ENCODE results near the gene UVRAG. TPM values are rescaled to one million over a fixed set of nuclear protein-coding genes. Genes with fewer than 3 reads are reported as not detected.

Gene UVRAG
- total and polyA plus RNA-seq, 7 donors = 6.2 to 16.8 (median 13.6) TPM

GRCh38 chr11:76190376-76190775 is 375.4 kb downstream of the UVRAG start:
- H3K4me3 ChIP-seq = no peak overlapping the region
- H3K9me3 ChIP-seq = no peaks in the 10 kb centered on the region
- intact Hi-C loops (cut with DNase I) = no loop called here
- no peak for ATAC-seq
- no peak for TF ChIP-seq CTCF (IDR thresholded peaks at IDR 0.05)
- no peaks in the 10 kb centered on the region for H3K27me3 ChIP-seq (ENCODE audit: insufficient read depth in 3 of 3, low read length in 2 of 3)
- H3K36me3 ChIP-seq (ENCODE audit: insufficient read depth in 1 of 2, low read depth in 1 of 2) = peaks cover 0 to 44% of the 10 kb centered on the region in 2 donors
- WGBS, 3 donors = 40 to 55% (median 50%) methylated on average over 7 of the region's 7 CpGs
- no peak overlapping the region for H3K27ac ChIP-seq
- no peak for DNase-seq
- peaks cover 5% of the 10 kb centered on the region for H3K4me1 ChIP-seq

Other genes starting within 250 kb of the UVRAG start
- under 1 TPM; 0.14 to 0.56 (median 0.38) TPM for gene MAP6, start 146.2 kb upstream of the UVRAG start, total RNA-seq
- under 1 TPM; 0.19 to 0.26 (median 0.21) TPM for gene MAP6, start 146.2 kb upstream of the UVRAG start, polyA plus RNA-seq
- gene MOGAT2, start 97.4 kb upstream of the UVRAG start, total RNA-seq = not detected
- under 1 TPM in 2 of 3 donors, not detected in 1; 0.04 to 0.19 TPM for gene MOGAT2, start 97.4 kb upstream of the UVRAG start, polyA plus RNA-seq
- 1 to 10 TPM; 1.1 to 6.7 (median 3.4) TPM for gene DGAT2, start 46.4 kb upstream of the UVRAG start, total RNA-seq
- gene DGAT2, start 46.4 kb upstream of the UVRAG start, polyA plus RNA-seq = 10 to 100 TPM in 1 of 3 donors, 1 to 10 TPM in 2; 1.2 to 14.1 (median 3.0) TPM